ENCODE results near the gene SMYD3.
A peak's percentile ranks its signal among the peaks of the same experiment; 100 is the strongest.

SMYD3 gene

GRCh38 chr1:246213947-246214346 is 293.1 kb downstream of the SMYD3 start:
- TF ChIP-seq CTCF (IDR thresholded peaks at IDR 0.05; ENCODE audit: low read length), result no peak
- TF ChIP-seq EZH2 (optimal IDR thresholded peaks at IDR 0.05; ENCODE audit: low read depth, low read length), result no peak
- TF ChIP-seq EZH2phosphoT487 (IDR thresholded peaks at IDR 0.05; ENCODE audit: low read length), result no peak
- Histone ChIP-seq H3F3A (ENCODE audit: insufficient read depth, low read length) (peaks cover 8% of the 10 kb centered on the region), H3K4me2 (ENCODE audit: low read depth, low read length) (peak overlapping the region; percentile 44; the same call in 1 of the 2 replicates), H3K9ac (ENCODE audit: low read length) (no peak overlapping the region), H3K9me3 (replicated peaks; ENCODE audit: insufficient read depth, low read length) (no peaks in the 10 kb centered on the region), H3K4me1 (ENCODE audit: low read length) (peaks cover 33% of the 10 kb centered on the region), H3K9me2 (replicated peaks; ENCODE audit: insufficient read depth, low read length) (no peaks in the 10 kb centered on the region), H3K27me3 (replicated peaks; ENCODE audit: insufficient read depth, low read length) (no peaks in the 10 kb centered on the region), H2AFZ (ENCODE audit: low read length) (no peak overlapping the region), H3K79me2 (ENCODE audit: low read length) (no peaks in the 10 kb centered on the region), H3K4me3 (ENCODE audit: low read length) (no peak overlapping the region), H4K20me1 (ENCODE audit: insufficient read depth, low read length) (no peaks in the 10 kb centered on the region), H3K27ac (ENCODE audit: low read length) (no peak overlapping the region; the same call in 1 of the 2 replicates), H3K36me3 (replicated peaks; ENCODE audit: insufficient read depth, low read length) (no peaks in the 10 kb centered on the region)
- DNase-seq, result no peak

GRCh38 chr1:246213502-246213901 is 293.6 kb downstream of the SMYD3 start:
- Histone ChIP-seq H3F3A (ENCODE audit: insufficient read depth, low read length) (peaks cover 8% of the 10 kb centered on the region), H3K27me3 (replicated peaks; ENCODE audit: insufficient read depth, low read length) (no peaks in the 10 kb centered on the region), H3K27ac (ENCODE audit: low read length) (peak overlapping the region; percentile 21; the same call in 1 of the 2 replicates), H3K4me3 (ENCODE audit: low read length) (no peak overlapping the region), H3K4me1 (ENCODE audit: low read length) (peaks cover 33% of the 10 kb centered on the region), H4K20me1 (ENCODE audit: insufficient read depth, low read length) (no peaks in the 10 kb centered on the region), H3K36me3 (replicated peaks; ENCODE audit: insufficient read depth, low read length) (no peaks in the 10 kb centered on the region), H3K79me2 (ENCODE audit: low read length) (no peaks in the 10 kb centered on the region), H3K4me2 (ENCODE audit: low read depth, low read length) (peak overlapping the region; percentile 12; the same call in 1 of the 2 replicates), H3K9me3 (replicated peaks; ENCODE audit: insufficient read depth, low read length) (no peaks in the 10 kb centered on the region), H3K9ac (ENCODE audit: low read length) (no peak overlapping the region), H2AFZ (ENCODE audit: low read length) (no peak overlapping the region), H3K9me2 (replicated peaks; ENCODE audit: insufficient read depth, low read length) (no peaks in the 10 kb centered on the region)
- no peak for TF ChIP-seq EZH2 (optimal IDR thresholded peaks at IDR 0.05; ENCODE audit: low read depth, low read length)
- TF ChIP-seq EZH2phosphoT487 (IDR thresholded peaks at IDR 0.05; ENCODE audit: low read length), result no peak
- no peak for TF ChIP-seq CTCF (IDR thresholded peaks at IDR 0.05; ENCODE audit: low read length)
- no peak for DNase-seq

- Histone ChIP-seq H3K79me2 (ENCODE audit: low read length) (no peaks in the 10 kb centered on the region), H3K4me3 (ENCODE audit: low read length) (no peak overlapping the region), H3K27ac (ENCODE audit: low read length) (peak overlapping the region; percentile 21; the same call in 1 of the 2 replicates), H3K4me2 (ENCODE audit: low read depth, low read length) (peak overlapping the region; percentile 12), H3K27me3 (replicated peaks; ENCODE audit: insufficient read depth, low read length) (no peaks in the 10 kb centered on the region), H3K9me2 (replicated peaks; ENCODE audit: insufficient read depth, low read length) (no peaks in the 10 kb centered on the region), H3K9ac (ENCODE audit: low read length) (no peak overlapping the region), H3K36me3 (replicated peaks; ENCODE audit: insufficient read depth, low read length) (no peaks in the 10 kb centered on the region), H2AFZ (ENCODE audit: low read length) (peak overlapping the region; percentile 6), H3K4me1 (ENCODE audit: low read length) (peaks cover 33% of the 10 kb centered on the region), H3F3A (ENCODE audit: insufficient read depth, low read length) (peaks cover 8% of the 10 kb centered on the region), H4K20me1 (ENCODE audit: insufficient read depth, low read length) (no peaks in the 10 kb centered on the region), H3K9me3 (replicated peaks; ENCODE audit: insufficient read depth, low read length) (no peaks in the 10 kb centered on the region)
- peak; percentile 56 for DNase-seq
- TF ChIP-seq EZH2phosphoT487 (IDR thresholded peaks at IDR 0.05; ENCODE audit: low read length), result no peak
- TF ChIP-seq EZH2 (optimal IDR thresholded peaks at IDR 0.05; ENCODE audit: low read depth, low read length), result no peak
- TF ChIP-seq CTCF (IDR thresholded peaks at IDR 0.05; ENCODE audit: low read length), result no peak
Measured at GRCh38 chr1:246213036-246213435, 294.0 kb downstream of the SMYD3 start.
